H1 (cell line): ENCODE measurements around the gene NEU2. TPM values are rescaled to one million over a fixed set of nuclear protein-coding genes. Genes with fewer than 3 reads are reported as not detected.

Source experiments
- CTCF ChIA-PET: fragments of 300-600 bp; sonication (Branson Sonifier 250); formaldehyde crosslinking; loops from one replicate; lab custom pipeline; 2021; ENCODE audit not compliant: partially characterized antibody; lab: Charles Lee
- POLR2A ChIA-PET: fragments of 300-600 bp; sonication (Branson Sonifier 250); formaldehyde crosslinking; loops from one replicate; lab custom pipeline; 2021; ENCODE audit warnings: inconsistent platforms; ENCODE audit not compliant: partially characterized antibody; lab: Charles Lee
- DNase-seq, 2 experiments: peaks; one replicate each; pipeline versions ENCODE4 v3.0.0 to v3.0.0-alpha.2; 2010 to 2022; ENCODE audit warnings: low spot score in 2 of 2, low read depth in 1 of 2, mixed read lengths in 1 of 2
- FAIRE-seq: peaks from 2 replicates; lab custom pipeline; 2011; peaks lifted over from hg19 to GRCh38; lab: Jason Lieb, UNC
- H2AFZ ChIP-seq: 2 replicates; pipeline ENCODE4 v1.8.1; 2012; ENCODE audit warnings: low read length, inconsistent platforms
- H2AK5ac ChIP-seq: 2 replicates; pipeline ENCODE4 v1.6.1; 2013; ENCODE audit warnings: low read depth, low read length
- H2BK120ac ChIP-seq: replicated peaks from 2 replicates; pipeline ENCODE3; 2013; ENCODE audit warnings: low read depth, low read length, inconsistent platforms
- H2BK12ac ChIP-seq: 2 replicates; pipeline ENCODE4 v1.6.1; 2013; ENCODE audit warnings: low read depth, low read length
- H2BK15ac ChIP-seq: 2 replicates; pipeline ENCODE4 v1.6.1; 2013; ENCODE audit warnings: low read length
- H2BK20ac ChIP-seq: 2 replicates; pipeline ENCODE4 v1.6.1; 2013; ENCODE audit warnings: low read length
- H2BK5ac ChIP-seq: 2 replicates; pipeline ENCODE4 v1.6.1; 2013; ENCODE audit warnings: low read depth, low read length
- H3K14ac ChIP-seq: 2 replicates; pipeline ENCODE4 v1.6.1; 2013; ENCODE audit warnings: inconsistent platforms; ENCODE audit not compliant: insufficient read length
- H3K18ac ChIP-seq: 2 replicates; pipeline ENCODE4 v1.6.1; 2013; ENCODE audit warnings: low read length; ENCODE audit errors: extremely low read depth
- H3K23ac ChIP-seq: 2 replicates; pipeline ENCODE4 v1.6.1; 2013; ENCODE audit warnings: inconsistent platforms; ENCODE audit not compliant: insufficient read length
- H3K23me2 ChIP-seq: 2 replicates; pipeline ENCODE4 v1.6.1; 2013; ENCODE audit warnings: low read depth, low read length
- H3K27ac ChIP-seq: 2 replicates; pipeline ENCODE4 v1.6.1; 2011; ENCODE audit warnings: low read depth, low read length, inconsistent platforms
- H3K27me3 ChIP-seq, 4 experiments: replicated peaks in 1 of 4; 1 replicate in 1 of 4; 2 replicates in 3 of 4; pipeline versions ENCODE4 v1.6.1 to v1.8.1; 2011 to 2013; ENCODE audit warnings: low read length in 3 of 4, mild to moderate bottlenecking in 3 of 4, inconsistent platforms in 2 of 4, mixed read lengths in 2 of 4, moderate library complexity in 1 of 4; ENCODE audit not compliant: control insufficient read depth in 3 of 4, insufficient read depth in 3 of 4; ENCODE audit errors: extremely low read depth in 1 of 4
- H3K36me3 ChIP-seq, 4 experiments: 2 replicates each; pipeline versions ENCODE4 v1.6.1 to v1.8.1; 2011 to 2013; ENCODE audit warnings: mild to moderate bottlenecking in 4 of 4, low read length in 3 of 4, moderate library complexity in 2 of 4, control low read depth in 1 of 4, inconsistent platforms in 1 of 4; ENCODE audit not compliant: insufficient read depth in 4 of 4, control insufficient read depth in 2 of 4
- H3K4ac ChIP-seq: replicated peaks from 2 replicates; pipeline ENCODE3; 2013; ENCODE audit warnings: low read length, low read depth, mixed read lengths, inconsistent platforms; ENCODE audit not compliant: insufficient read length
- H3K4me1 ChIP-seq, 4 experiments: replicated peaks in 1 of 4; 1 replicate in 1 of 4; 2 replicates in 3 of 4; pipeline versions ENCODE4 v1.6.1 to v1.8.1; 2011 to 2013; ENCODE audit warnings: low read length in 3 of 4, inconsistent platforms in 2 of 4, mixed read lengths in 1 of 4; ENCODE audit not compliant: insufficient read depth in 4 of 4, control insufficient read depth in 3 of 4
- H3K4me2 ChIP-seq, 2 experiments: 2 replicates each; pipeline versions ENCODE4 v1.6.1 to v1.8.1; 2011 to 2013; ENCODE audit warnings: low read depth in 2 of 2, low read length in 2 of 2, control low read depth in 1 of 2, inconsistent platforms in 1 of 2, mild to moderate bottlenecking in 1 of 2; ENCODE audit not compliant: insufficient read depth in 1 of 2
- H3K4me3 ChIP-seq, 4 experiments: fragments of 200-600, 300-600 bp in 1 of 4; sonication (generic), shearing (Covaris generic), sonication (Bioruptor Twin) in 1 of 4; 2 replicates each; pipeline versions ENCODE4 v1.5.1 to v1.8.1; 2011 to 2016; ENCODE audit warnings: low read length in 4 of 4, low read depth in 3 of 4, control low read depth in 2 of 4, inconsistent platforms in 2 of 4, mild to moderate bottlenecking in 2 of 4, mixed read lengths in 1 of 4, moderate library complexity in 1 of 4; ENCODE audit not compliant: insufficient read depth in 2 of 4; ENCODE audit errors: extremely low read depth in 1 of 4
- H3K56ac ChIP-seq: replicated peaks from 2 replicates; pipeline ENCODE3; 2013; ENCODE audit warnings: low read depth, mild to moderate bottlenecking, mixed read lengths, low read length, inconsistent platforms; ENCODE audit not compliant: insufficient read length
- H3K79me1 ChIP-seq: 2 replicates; pipeline ENCODE4 v1.6.1; 2013; ENCODE audit warnings: low read depth, low read length, control low read depth
- H3K79me2 ChIP-seq, 2 experiments: 2 replicates each; pipeline versions ENCODE4 v1.6.1 to v1.8.1; 2012 to 2013; ENCODE audit warnings: low read length in 2 of 2, mild to moderate bottlenecking in 2 of 2, inconsistent platforms in 1 of 2; ENCODE audit not compliant: insufficient read depth in 2 of 2, control insufficient read depth in 1 of 2
- H3K9ac ChIP-seq, 4 experiments: replicated peaks in 1 of 4; 1 replicate in 1 of 4; 2 replicates in 3 of 4; pipeline versions ENCODE4 v1.6.1 to v1.8.1; 2011 to 2013; ENCODE audit warnings: low read depth in 3 of 4, low read length in 3 of 4, control low read depth in 2 of 4, mild to moderate bottlenecking in 2 of 4, moderate library complexity in 2 of 4, inconsistent platforms in 1 of 4; ENCODE audit errors: extremely low read depth in 1 of 4
- H3K9me3 ChIP-seq, 2 experiments: 2 replicates each; pipeline versions ENCODE4 v1.6.1 to v1.8.1; 2012 to 2013; ENCODE audit warnings: mild to moderate bottlenecking in 2 of 2, moderate library complexity in 2 of 2, control low read depth in 1 of 2, inconsistent platforms in 1 of 2, low read depth in 1 of 2, low read length in 1 of 2, mixed read lengths in 1 of 2; ENCODE audit not compliant: insufficient read depth in 2 of 2
- H4K20me1 ChIP-seq, 2 experiments: replicated peaks in 1 of 2; 2 replicates each; pipeline versions ENCODE3 to v1.8.1; 2011 to 2013; ENCODE audit warnings: inconsistent platforms in 2 of 2, low read length in 2 of 2, mild to moderate bottlenecking in 1 of 2; ENCODE audit not compliant: insufficient read depth in 2 of 2, control insufficient read depth in 1 of 2
- H4K5ac ChIP-seq: 2 replicates; pipeline ENCODE4 v1.6.1; 2013; ENCODE audit warnings: low read length, low read depth, mixed read lengths, inconsistent platforms; ENCODE audit not compliant: insufficient read length
- H4K8ac ChIP-seq: 2 replicates; pipeline ENCODE4 v1.8.0; 2013; ENCODE audit warnings: mild to moderate bottlenecking, moderate library complexity, low read length, inconsistent platforms; ENCODE audit not compliant: insufficient read depth; ENCODE audit errors: extremely low read depth
- H4K91ac ChIP-seq: replicated peaks from 2 replicates; pipeline ENCODE3; 2013; ENCODE audit warnings: low read length, mixed read lengths, inconsistent platforms; ENCODE audit not compliant: insufficient read length
- FOSL1 ChIP-seq: IDR thresholded peaks from 2 replicates; pipeline ENCODE4 v1.6.1; 2011; ENCODE audit warnings: mild to moderate bottlenecking, low read depth, low read length, moderate library complexity; ENCODE audit not compliant: insufficient read depth
- MAFK ChIP-seq: IDR thresholded peaks from 2 replicates; pipeline ENCODE4 v1.6.1; 2012; ENCODE audit warnings: low read depth, mild to moderate bottlenecking, improper control_type of control experiment, low read length
- TEAD4 ChIP-seq: IDR thresholded peaks from 2 replicates; pipeline ENCODE4 v1.6.1; 2012; ENCODE audit warnings: low read depth, low read length, inconsistent platforms, mixed read lengths
- YY1 ChIP-seq: IDR thresholded peaks from 2 replicates; pipeline ENCODE4 v1.6.1; 2011; ENCODE audit warnings: low read depth, mild to moderate bottlenecking, low read length
- WGBS, 2 experiments: shearing (Covaris generic) in 1 of 2; methylation state at CpG; one replicate each; pipeline versions ENCODE4 v1.1.6 to v1.1.7; 2013 to 2015; ENCODE audit warnings: low lambda C conversion rate in 2 of 2, mixed read lengths in 2 of 2, inconsistent platforms in 1 of 2, low coverage in 1 of 2, missing lambda C conversion rate in 1 of 2; ENCODE audit not compliant: insufficient replicate concordance in 2 of 2, insufficient coverage in 1 of 2, insufficient read length in 1 of 2; ENCODE audit errors: extremely low coverage in 1 of 2, missing lambda C conversion rate in 1 of 2; 5-methylcytosine and 5-hydroxymethylcytosine counted together
- polyA plus RNA-seq, 7 experiments: library from polyadenylated mRNA; depleted of rRNA in 3 of 7; stranded (reverse) in 5 of 7; unstranded in 2 of 7; fragments of >200 nt in 5 of 7; fragments of 200-250 nt in 2 of 7; gene quantifications; 1 replicate in 5 of 7; 2 replicates in 1 of 7; 4 replicates in 1 of 7; pipeline versions ENCODE4 v1.2.1 to v1.2.3, GENCODE V29; 2011 to 2013; ENCODE audit warnings: missing spikeins in 2 of 7, mixed read lengths in 2 of 7
- total RNA-seq: library from RNA; stranded (reverse); fragmentation: NEBNext Ultra II Directional; extraction: Animal tissue kit (Norgen Biotek cat#: 25700); gene quantifications from 2 replicates; pipeline ENCODE4 v1.2.1, GENCODE V29; 2021

Gene NEU2
- total and polyA plus RNA-seq, 2 of the 8 experiments (the other 6 are each of a cell fraction or from before 2014, with no cell fraction given): 0.12 TPM; not detected in 1

DNA sequence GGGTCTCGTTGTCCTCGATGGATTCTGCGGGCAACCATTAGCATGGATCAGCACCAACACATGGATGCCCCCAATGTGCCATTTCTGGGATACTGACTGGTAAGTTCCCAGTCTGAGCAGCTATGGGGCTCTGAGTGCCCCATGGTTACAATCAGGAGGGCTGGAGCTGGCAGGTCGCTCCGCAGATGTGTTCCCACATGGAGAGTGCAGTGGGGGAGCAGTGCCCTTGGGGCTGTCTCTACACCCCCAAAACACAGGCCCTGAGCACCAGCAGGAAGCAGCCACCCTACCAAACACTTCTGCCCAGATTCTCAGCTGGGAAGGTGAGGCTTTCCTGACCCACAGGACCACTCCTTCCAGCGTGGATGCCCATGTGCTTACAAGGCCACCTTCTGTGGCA, 27.4 kb upstream of the NEU2 start:
- Histone ChIP-seq H3K9ac (no peak overlapping the region), H3K4me3 (no peak overlapping the region), H2AK5ac (no peak overlapping the region), H4K91ac (no peak overlapping the region), H4K20me1 (no peaks in the 10 kb centered on the region), H2AFZ (no peak overlapping the region), H3K4me1 (no peaks in the 10 kb centered on the region), H3K27ac (no peak overlapping the region), H2BK5ac (no peak overlapping the region), H3K14ac (no peak overlapping the region), H4K8ac (no peak overlapping the region), H3K79me2 (no peaks in the 10 kb centered on the region), H2BK120ac (no peak overlapping the region), H2BK12ac (no peak overlapping the region), H3K4ac (no peak overlapping the region), H3K23ac (no peak overlapping the region), H3K27me3 (no peaks in the 10 kb centered on the region), H3K36me3 (no peaks in the 10 kb centered on the region), H3K79me1 (no peaks in the 10 kb centered on the region), H3K9me3 (no peaks in the 10 kb centered on the region), H3K18ac (no peak overlapping the region), H3K4me2 (no peak overlapping the region), H3K56ac (no peak overlapping the region), H3K23me2 (no peaks in the 10 kb centered on the region), H4K5ac (no peak overlapping the region), H2BK20ac (no peak overlapping the region), H2BK15ac (no peak overlapping the region)
- FAIRE-seq (no peak), DNase-seq (no peak)
- WGBS, 2 experiments: 97% methylated on average over 6 of the region's 6 CpGs; no CpG with 5 or more reads in 1 of the 2 experiments
- ChIA-PET POLR2A (no interaction called here), CTCF (no interaction called here)
- no peak for TF ChIP-seq YY1
- no peak for TF ChIP-seq TEAD4
- no peak for TF ChIP-seq FOSL1
- TF ChIP-seq MAFK: no peak
